Measurements from ENCODE around the gene NAV1.
"Not testable (repeated sequence)": the region's sequence is repeated elsewhere in the genome, so short reads cannot be mapped to it uniquely, and the experiment has no call there.

Gene NAV1

GRCh38 chr1:201503397-201504176, 35.3 kb upstream of the NAV1 start:
- DNase-seq = peak; percentile 6

- DNase-seq = no peak
These were observed 34.7 kb upstream of the NAV1 start for GRCh38 chr1:201504179-201504631.

GRCh38 chr1:201504799-201505502, 34.0 kb upstream of the NAV1 start:
- DNase-seq = peak; percentile 46

- peak; percentile 46 for DNase-seq
These were observed 33.4 kb upstream of the NAV1 start for GRCh38 chr1:201505503-201505890.

GRCh38 chr1:201506092-201506491, 32.8 kb upstream of the NAV1 start:
- peak; percentile 3 for DNase-seq

- peak; percentile 30 for DNase-seq
These were observed 32.2 kb upstream of the NAV1 start, which contains the start of gene CSRP1 for GRCh38 chr1:201506557-201507359. TSS of gene CSRP1 (minus strand) at chr1:201507123. CDS start at chr1:201496303, 10,820 bp downstream.

- DNase-seq = no peak
These were observed 31.6 kb upstream of the NAV1 start for GRCh38 chr1:201507360-201507675.

GRCh38 chr1:201508809-201509208, 30.1 kb upstream of the NAV1 start:
- no peak for DNase-seq

- DNase-seq = no peak
These were observed 29.1 kb upstream of the NAV1 start for GRCh38 chr1:201509601-201510374.

- no peak for DNase-seq
These were observed 28.2 kb upstream of the NAV1 start for GRCh38 chr1:201510734-201511133.

- DNase-seq = no peak
These were observed 27.5 kb upstream of the NAV1 start for GRCh38 chr1:201511396-201511940.

- no peak for DNase-seq
These were observed 26.9 kb upstream of the NAV1 start for GRCh38 chr1:201511941-201512539.

- DNase-seq = no peak
These were observed 25.3 kb upstream of the NAV1 start for GRCh38 chr1:201513498-201514243.

GRCh38 chr1:201514466-201514865, 24.5 kb upstream of the NAV1 start:
- no peak for DNase-seq

- no peak for DNase-seq
These were observed 23.7 kb upstream of the NAV1 start for GRCh38 chr1:201515062-201515750.

GRCh38 chr1:201515895-201516294, 23.0 kb upstream of the NAV1 start:
- no peak for DNase-seq

GRCh38 chr1:201516511-201517127, 22.3 kb upstream of the NAV1 start:
- DNase-seq = no peak

- no peak for DNase-seq
These were observed 21.3 kb upstream of the NAV1 start for GRCh38 chr1:201517631-201518030.

GRCh38 chr1:201518071-201518470, 20.9 kb upstream of the NAV1 start:
- no peak for DNase-seq

GRCh38 chr1:201520046-201520575, 18.8 kb upstream of the NAV1 start:
- not testable (repeated sequence) for DNase-seq
